GM06990 (cell line): Measurements from ENCODE around the gene COL4A1.

Experiments used
- DNase-seq: peaks from one replicate; pipeline ENCODE4 v3.0.0-alpha.2; 2011; ENCODE audit not compliant: insufficient read length; ENCODE audit errors: extremely low read depth
- H3K27me3 ChIP-seq: replicated peaks from 2 replicates; pipeline ENCODE4 v1.6.0; 2011; ENCODE audit warnings: low read length; ENCODE audit not compliant: control insufficient read depth, insufficient read depth
- H3K36me3 ChIP-seq: 2 replicates; pipeline ENCODE4 v1.5.1; 2011; ENCODE audit warnings: low read length; ENCODE audit not compliant: control insufficient read depth, insufficient read depth
- H3K4me3 ChIP-seq: replicated peaks from 2 replicates; pipeline ENCODE4 v1.5.1; 2011; ENCODE audit warnings: low read depth, mild to moderate bottlenecking, control low read depth, low read length
- TF ChIP-seq, protein P1 (sequence below): IDR thresholded peaks from 2 replicates; pipeline ENCODE4 v1.5.1; 2011; ENCODE audit warnings: low read length, control low read depth, mild to moderate bottlenecking, inconsistent platforms; ENCODE audit not compliant: insufficient read depth, poor library complexity, severe bottlenecking

The COL4A1 gene

DNA sequence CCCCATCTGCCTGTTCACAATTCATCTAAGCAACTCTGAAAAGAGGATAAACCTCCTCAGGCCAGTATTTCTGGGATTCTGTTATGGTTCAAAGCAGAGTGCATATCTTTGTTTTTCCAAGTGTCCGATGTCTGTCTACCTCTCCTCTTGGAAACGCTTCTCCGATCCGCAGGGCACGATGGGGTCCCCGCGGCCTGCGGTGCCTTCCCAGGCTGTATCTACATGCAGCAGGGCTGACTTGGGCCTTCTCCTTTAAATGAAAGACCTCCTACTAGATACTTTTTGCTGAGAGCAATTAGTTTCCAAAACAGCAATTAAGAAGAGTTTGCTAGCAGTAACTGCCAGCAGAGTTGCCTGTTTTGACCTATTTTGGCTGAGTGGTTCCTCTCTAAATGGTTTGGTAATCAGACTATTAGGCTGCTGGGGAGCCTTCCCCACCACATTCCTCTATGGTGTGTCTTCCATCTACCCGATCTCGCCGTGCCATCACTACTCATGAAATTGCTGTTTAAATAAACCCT lies 23.6 kb upstream of the COL4A1 start:
- no peak overlapping the region for H3K4me3 ChIP-seq
- no peaks in the 10 kb centered on the region for H3K36me3 ChIP-seq
- TF ChIP-seq, protein P1, sequence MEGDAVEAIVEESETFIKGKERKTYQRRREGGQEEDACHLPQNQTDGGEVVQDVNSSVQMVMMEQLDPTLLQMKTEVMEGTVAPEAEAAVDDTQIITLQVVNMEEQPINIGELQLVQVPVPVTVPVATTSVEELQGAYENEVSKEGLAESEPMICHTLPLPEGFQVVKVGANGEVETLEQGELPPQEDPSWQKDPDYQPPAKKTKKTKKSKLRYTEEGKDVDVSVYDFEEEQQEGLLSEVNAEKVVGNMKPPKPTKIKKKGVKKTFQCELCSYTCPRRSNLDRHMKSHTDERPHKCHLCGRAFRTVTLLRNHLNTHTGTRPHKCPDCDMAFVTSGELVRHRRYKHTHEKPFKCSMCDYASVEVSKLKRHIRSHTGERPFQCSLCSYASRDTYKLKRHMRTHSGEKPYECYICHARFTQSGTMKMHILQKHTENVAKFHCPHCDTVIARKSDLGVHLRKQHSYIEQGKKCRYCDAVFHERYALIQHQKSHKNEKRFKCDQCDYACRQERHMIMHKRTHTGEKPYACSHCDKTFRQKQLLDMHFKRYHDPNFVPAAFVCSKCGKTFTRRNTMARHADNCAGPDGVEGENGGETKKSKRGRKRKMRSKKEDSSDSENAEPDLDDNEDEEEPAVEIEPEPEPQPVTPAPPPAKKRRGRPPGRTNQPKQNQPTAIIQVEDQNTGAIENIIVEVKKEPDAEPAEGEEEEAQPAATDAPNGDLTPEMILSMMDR = no peak
- DNase-seq = no peak
- H3K27me3 ChIP-seq = no peaks in the 10 kb centered on the region

DNA sequence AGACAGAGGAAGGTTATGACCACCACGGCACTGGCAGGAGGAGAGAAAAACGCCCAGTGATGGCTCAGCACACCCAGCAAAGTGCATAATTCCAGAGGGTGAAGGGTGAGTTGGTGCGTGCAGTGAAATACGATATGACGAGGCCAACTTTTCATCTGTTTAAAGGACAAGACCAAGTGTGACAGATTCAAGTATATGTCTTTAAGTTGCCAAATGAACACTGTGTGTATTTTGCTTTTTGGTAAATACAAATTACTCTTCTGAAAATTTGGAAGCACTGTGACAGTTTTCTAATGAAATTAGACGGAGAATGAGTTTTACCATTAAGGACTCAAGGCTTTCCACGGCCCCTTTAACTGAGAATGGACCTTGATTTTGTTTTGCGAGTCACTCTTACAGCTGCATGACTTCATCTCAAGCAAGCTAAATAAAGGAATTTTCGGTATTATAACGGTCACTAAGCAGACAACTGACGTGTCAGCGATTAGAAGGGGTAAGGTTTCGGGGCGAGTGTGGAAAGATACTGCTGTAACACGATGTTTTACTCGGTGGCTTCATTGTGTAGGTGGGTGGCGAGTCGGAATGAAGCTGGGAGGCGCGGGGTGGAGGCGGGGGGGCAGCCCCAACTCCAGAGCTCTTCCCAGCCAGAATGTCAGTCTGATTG lies 23.0 kb upstream of the COL4A1 start:
- TF ChIP-seq, protein P1 = no peak
- H3K36me3 ChIP-seq = no peaks in the 10 kb centered on the region
- no peaks in the 10 kb centered on the region for H3K27me3 ChIP-seq
- no peak for DNase-seq
- H3K4me3 ChIP-seq = no peak overlapping the region

DNA sequence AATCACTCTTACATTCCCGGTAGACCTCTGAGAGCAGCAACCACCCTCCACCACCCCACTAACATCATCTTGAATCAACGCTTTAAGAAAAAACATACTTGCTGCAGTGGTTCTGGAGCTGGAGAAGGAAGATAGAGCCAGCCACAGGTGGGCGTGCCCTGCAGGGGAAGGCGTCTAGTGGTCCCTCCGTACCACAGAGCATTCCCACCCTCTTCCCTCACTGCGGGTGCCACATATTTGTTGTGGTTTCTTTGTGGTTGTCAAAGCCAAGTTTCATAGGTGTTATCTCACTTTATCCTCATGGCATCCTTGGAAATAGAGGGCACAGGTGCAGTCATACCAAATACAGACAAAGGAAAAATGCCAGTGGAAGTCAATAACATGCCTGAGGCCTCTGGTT lies 22.3 kb upstream of the COL4A1 start:
- no peak for DNase-seq
- Histone ChIP-seq H3K4me3 (no peak overlapping the region), H3K36me3 (no peaks in the 10 kb centered on the region), H3K27me3 (no peaks in the 10 kb centered on the region)
- TF ChIP-seq, protein P1 = no peak

DNA sequence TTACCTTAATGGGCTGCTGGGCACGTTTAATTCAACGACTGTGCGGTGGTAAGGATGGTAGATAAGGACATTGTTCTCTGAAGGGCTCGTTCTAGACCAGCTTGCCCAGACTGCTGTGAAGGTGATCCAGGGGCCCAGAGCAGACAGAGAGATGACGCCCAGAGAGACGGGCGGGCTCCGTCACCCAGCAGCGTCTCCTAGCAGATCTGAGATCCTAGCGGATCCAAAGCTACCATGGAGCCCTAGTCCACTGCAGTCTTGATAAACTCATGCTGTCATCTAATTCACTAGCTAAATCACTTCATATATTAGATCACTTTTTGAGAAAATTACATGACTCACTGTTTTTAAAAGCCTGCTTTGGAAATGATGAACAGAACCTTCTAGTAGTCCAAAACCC lies 21.6 kb upstream of the COL4A1 start:
- TF ChIP-seq, protein P1 = no peak
- DNase-seq = no peak
- Histone ChIP-seq H3K27me3 (no peaks in the 10 kb centered on the region), H3K4me3 (no peak overlapping the region), H3K36me3 (no peaks in the 10 kb centered on the region)

DNA sequence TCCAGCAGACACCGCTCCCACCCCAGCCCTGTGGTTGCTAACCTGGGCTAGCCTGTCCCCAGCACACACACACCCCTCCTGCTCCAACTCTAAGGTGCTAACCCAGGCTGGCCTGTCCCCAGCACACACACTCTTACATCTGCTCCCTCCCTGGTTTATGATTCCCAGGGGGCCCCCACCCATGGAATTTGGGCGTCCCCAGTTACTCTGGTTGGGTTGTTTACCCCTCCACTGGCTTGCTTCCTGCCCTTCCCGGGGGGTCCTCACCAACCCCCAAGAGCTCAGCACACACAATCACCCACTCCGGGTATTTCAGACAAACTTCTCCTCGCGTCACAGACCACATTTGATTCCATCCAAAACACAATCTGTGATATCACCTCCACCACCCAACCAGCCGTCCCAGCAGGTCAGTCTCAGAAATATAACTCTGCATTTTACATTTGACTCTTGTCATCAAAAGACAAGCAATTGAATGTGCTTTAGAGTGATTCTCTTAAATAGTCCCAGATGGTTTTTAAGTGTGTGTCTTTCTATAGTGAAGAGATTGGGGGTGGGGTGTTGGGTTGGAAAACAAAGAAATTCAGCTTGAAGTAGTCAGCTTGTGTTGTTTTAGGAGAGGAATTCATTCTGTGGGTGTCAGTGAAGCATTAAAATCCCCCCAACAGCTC lies 20.2 kb upstream of the COL4A1 start:
- TF ChIP-seq, protein P1 = no peak
- H3K36me3 ChIP-seq = no peaks in the 10 kb centered on the region
- no peaks in the 10 kb centered on the region for H3K27me3 ChIP-seq
- no peak for DNase-seq
- no peak overlapping the region for H3K4me3 ChIP-seq
